Measurements from ENCODE around the gene CERT1. TPM values are rescaled to one million over a fixed set of nuclear protein-coding genes. Genes with fewer than 3 reads are reported as not detected.

CERT1 gene
- total and polyA plus RNA-seq, 2 donors (not counting 1 experiment from before 2014, with no cell fraction given) = 18.0 to 36.0 TPM

DNA sequence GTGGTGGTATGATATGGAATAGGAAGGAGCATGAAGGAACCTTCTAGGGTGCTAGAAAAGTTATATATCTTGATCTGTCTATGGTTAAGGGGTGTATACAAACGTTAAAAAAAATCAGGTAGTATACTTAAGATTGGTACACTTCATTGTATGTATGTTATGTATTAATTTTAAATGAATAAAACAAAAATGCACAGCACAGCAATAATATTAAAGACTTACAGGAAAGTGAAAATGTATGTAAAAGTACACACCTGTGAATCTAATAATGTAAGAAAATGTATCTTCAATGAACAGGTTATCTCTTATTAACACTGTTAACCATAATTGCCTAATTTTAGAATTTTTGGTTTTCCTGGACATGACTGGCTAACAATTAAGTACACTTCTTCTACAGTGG lies 97.2 kb downstream of the CERT1 start:
- no peaks in the 10 kb centered on the region for H3K27me3 ChIP-seq (ENCODE audit: control insufficient read depth, insufficient read depth, low read length)
- no peaks in the 10 kb centered on the region for H3K79me2 ChIP-seq (ENCODE audit: control insufficient read depth, insufficient read depth, low read length)

GRCh38 chr5:75412111-75412990 lies 99.1 kb downstream of the CERT1 start:
- TF ChIP-seq EZH2 (IDR thresholded peaks at IDR 0.05; ENCODE audit: low read length, missing control alignments) = no peak
- peak; percentile 20 to 35 for TF ChIP-seq CTCF (conservative IDR thresholded peaks at IDR 0.05 in 1 of 2, IDR thresholded peaks at IDR 0.05 in 1 of 2; ENCODE audit: low read depth in 1 of 2, low read length in 2 of 2)
- Histone ChIP-seq H3K9ac (ENCODE audit: insufficient read depth, low read length) (peak overlapping the region; percentile 16), H3K27ac (ENCODE audit: insufficient read depth, low read length) (peak overlapping the region; percentile 32), H3K4me1 (ENCODE audit: control insufficient read depth, extremely low read depth, insufficient read depth, low read length) (peaks cover 2% of the 10 kb centered on the region), H3K79me2 (ENCODE audit: control insufficient read depth, insufficient read depth, low read length) (no peaks in the 10 kb centered on the region), H3K4me2 (ENCODE audit: extremely low read depth, insufficient read depth, low read length) (peak overlapping the region; percentile 64), H2AFZ (ENCODE audit: low read length) (peak overlapping the region; percentile 20), H3K36me3 (ENCODE audit: control insufficient read depth, insufficient read depth, low read length) (no peaks in the 10 kb centered on the region), H3K9me3 (ENCODE audit: control insufficient read depth, insufficient read depth, low read depth, low read length) (no peaks in the 10 kb centered on the region), H3K4me3 (replicated peaks in 1 of 4; ENCODE audit: control extremely low read depth in 1 of 4, insufficient read depth in 1 of 4, low read depth in 3 of 4, low read length in 4 of 4) (no peak overlapping the region), H3K27me3 (ENCODE audit: control insufficient read depth, insufficient read depth, low read length) (no peaks in the 10 kb centered on the region), H4K20me1 (ENCODE audit: control insufficient read depth, extremely low read depth, insufficient read depth, low read length) (no peaks in the 10 kb centered on the region)
- DNase-seq (ENCODE audit: low read depth in 2 of 2) = peak in 1 of 2 donors; percentile 78

More for the DNA sequence above, 97.2 kb downstream of the CERT1 start:
- no peak for TF ChIP-seq CTCF (conservative IDR thresholded peaks at IDR 0.05 in 1 of 2, IDR thresholded peaks at IDR 0.05 in 1 of 2; ENCODE audit: low read depth in 1 of 2, low read length in 2 of 2)
- no peak for TF ChIP-seq EZH2 (IDR thresholded peaks at IDR 0.05; ENCODE audit: low read length, missing control alignments)
- no peaks in the 10 kb centered on the region for H3K36me3 ChIP-seq (ENCODE audit: control insufficient read depth, insufficient read depth, low read length)
- no peaks in the 10 kb centered on the region for H4K20me1 ChIP-seq (ENCODE audit: control insufficient read depth, extremely low read depth, insufficient read depth, low read length)
- no peak overlapping the region for H3K4me3 ChIP-seq (replicated peaks in 1 of 4; ENCODE audit: control extremely low read depth in 1 of 4, insufficient read depth in 1 of 4, low read depth in 3 of 4, low read length in 4 of 4)
- H3K4me1 ChIP-seq (ENCODE audit: control insufficient read depth, extremely low read depth, insufficient read depth, low read length) = peaks cover 2% of the 10 kb centered on the region
- H3K27ac ChIP-seq (ENCODE audit: insufficient read depth, low read length) = no peak overlapping the region
- H3K9me3 ChIP-seq (ENCODE audit: control insufficient read depth, insufficient read depth, low read depth, low read length) = no peaks in the 10 kb centered on the region
- no peak overlapping the region for H3K9ac ChIP-seq (ENCODE audit: insufficient read depth, low read length)
- H2AFZ ChIP-seq (ENCODE audit: low read length) = no peak overlapping the region
- H3K4me2 ChIP-seq (ENCODE audit: extremely low read depth, insufficient read depth, low read length) = no peak overlapping the region
- DNase-seq (ENCODE audit: low read depth in 2 of 2) = no peak

DNA sequence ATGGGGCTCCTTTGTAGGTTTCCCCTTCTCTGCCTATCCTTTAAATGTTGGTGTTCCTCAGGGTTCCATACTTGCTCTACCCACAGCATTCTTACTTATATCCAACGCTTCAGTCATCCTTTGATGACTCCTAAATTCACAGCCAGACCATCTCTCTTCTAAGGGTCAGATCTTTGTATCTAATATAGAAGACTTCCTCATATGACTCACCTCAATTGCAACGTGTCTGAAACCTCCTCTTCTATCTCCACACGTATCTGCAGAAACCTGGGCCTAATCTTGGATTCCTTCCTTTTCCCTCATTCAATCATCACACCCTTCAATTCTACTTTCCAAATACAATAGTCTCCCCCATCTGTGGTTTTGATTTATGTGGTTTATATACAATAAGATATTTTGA lies 106.1 kb downstream of the CERT1 start:
- Histone ChIP-seq H3K79me2 (ENCODE audit: control insufficient read depth, insufficient read depth, low read length) (no peaks in the 10 kb centered on the region), H3K9me3 (ENCODE audit: control insufficient read depth, insufficient read depth, low read depth, low read length) (no peaks in the 10 kb centered on the region)
- no peak for TF ChIP-seq CTCF (conservative IDR thresholded peaks at IDR 0.05 in 1 of 2, IDR thresholded peaks at IDR 0.05 in 1 of 2; ENCODE audit: low read depth in 1 of 2, low read length in 2 of 2)
- no peak for TF ChIP-seq EZH2 (IDR thresholded peaks at IDR 0.05; ENCODE audit: low read length, missing control alignments)

More for the DNA sequence above, 106.1 kb downstream of the CERT1 start:
- no peak overlapping the region for H3K4me3 ChIP-seq (replicated peaks in 1 of 4; ENCODE audit: control extremely low read depth in 1 of 4, insufficient read depth in 1 of 4, low read depth in 3 of 4, low read length in 4 of 4)
- H3K4me2 ChIP-seq (ENCODE audit: extremely low read depth, insufficient read depth, low read length) = no peak overlapping the region
- DNase-seq (ENCODE audit: low read depth in 2 of 2) = peak in 1 of 2 donors; percentile 27
- H4K20me1 ChIP-seq (ENCODE audit: control insufficient read depth, extremely low read depth, insufficient read depth, low read length) = no peaks in the 10 kb centered on the region
- no peaks in the 10 kb centered on the region for H3K36me3 ChIP-seq (ENCODE audit: control insufficient read depth, insufficient read depth, low read length)
- no peak overlapping the region for H3K9ac ChIP-seq (ENCODE audit: insufficient read depth, low read length)
- H3K27ac ChIP-seq (ENCODE audit: insufficient read depth, low read length) = no peak overlapping the region
- H2AFZ ChIP-seq (ENCODE audit: low read length) = no peak overlapping the region
- H3K27me3 ChIP-seq (ENCODE audit: control insufficient read depth, insufficient read depth, low read length) = no peaks in the 10 kb centered on the region
- H3K4me1 ChIP-seq (ENCODE audit: control insufficient read depth, extremely low read depth, insufficient read depth, low read length) = no peaks in the 10 kb centered on the region

All from fibroblast of lung (primary cell).